ENCODE measurements around the gene ABCA1. TPM values are rescaled to one million over a fixed set of nuclear protein-coding genes. Genes with fewer than 3 reads are reported as not detected.
"Not testable (repeated sequence)": the region's sequence is repeated elsewhere in the genome, so short reads cannot be mapped to it uniquely, and the experiment has no call there.

ABCA1 gene
- total and polyA plus RNA-seq, 2 of the 13 experiments (the other 11 are each of a cell fraction or from before 2014, with no cell fraction given) = 26.8 to 63.8 TPM

- FAIRE-seq (no peak), ATAC-seq (no peak), DNase-seq (ENCODE audit: low spot score) (no peak)
- 2% methylated on average over 2 of the region's 2 CpGs for WGBS (ENCODE audit: low lambda C conversion rate)
- no peaks in the 10 kb centered on the region for H3K9me3 ChIP-seq (ENCODE audit: low read length)
- H3K79me2 ChIP-seq (ENCODE audit: insufficient read depth, low read length) = no peaks in the 10 kb centered on the region
- no peak overlapping the region for H2AFZ ChIP-seq (ENCODE audit: low read length)
- ChIA-PET CTCF (ENCODE audit: low intra/inter-chr PET ratio, low total read pairs) (no interaction called here), POLR2A (interaction anchor here (1.1 to 1.5 kb wide), 2 partner anchors 33 to 99 kb away, joined by 4 to 8 read pairs; partner anchors contain the start of gene ABCA1)
- no peaks in the 10 kb centered on the region for H4K20me1 ChIP-seq (ENCODE audit: insufficient read depth, low read length)
- intact Hi-C loops (cut with micrococcal nuclease; ENCODE audit: unreplicated experiment) (no loop called here), in situ Hi-C loops (cut with HindIII; ENCODE audit: extremely low pct_ligation_motif_present, low pct_unique_long_range_greater_than_20kb) (no loop called here)
- no peak overlapping the region for H3K4me3 ChIP-seq (replicated peaks in 1 of 3; ENCODE audit: insufficient read depth in 1 of 3, low read depth in 2 of 3, low read length in 3 of 3)
- TF ChIP-seq SIX4 (CRISPR knock-in tag; IDR thresholded peaks at IDR 0.05) (no peak), ZNF343 (CRISPR knock-in tag; IDR thresholded peaks at IDR 0.05) (no peak), MAX (IDR thresholded peaks at IDR 0.05) (no peak), ZFY (CRISPR knock-in tag; IDR thresholded peaks at IDR 0.05) (no peak), TARDBP (CRISPR knock-in tag; IDR thresholded peaks at IDR 0.05) (no peak), BHLHE40 (IDR thresholded peaks at IDR 0.05; ENCODE audit: low read length) (no peak)
- no peak overlapping the region for H3K9ac ChIP-seq (ENCODE audit: insufficient read depth, low read depth, low read length)
- BruUV-seq (replicated peaks) = no TSS peak
- H3K27ac ChIP-seq (ENCODE audit: extremely low read length, insufficient read depth, low read length) = no peak overlapping the region
- no peaks in the 10 kb centered on the region for H3K36me3 ChIP-seq (replicated peaks in 1 of 2; ENCODE audit: control insufficient read depth in 1 of 2, insufficient read depth in 2 of 2, low read length in 2 of 2)
- peaks cover 0 to 5% of the 10 kb centered on the region in 2 experiments; a peak in 1 of 5 replicates for H3K27me3 ChIP-seq (ENCODE audit: control insufficient read depth in 1 of 2, insufficient read depth in 2 of 2, low read length in 2 of 2)
- H3K4me1 ChIP-seq (ENCODE audit: insufficient read depth, low read length) = peaks cover 32% of the 10 kb centered on the region
- no peak overlapping the region for H3K4me2 ChIP-seq (ENCODE audit: low read depth, low read length)
Observed at GRCh38 chr9:104960662-104961061, 32.7 kb upstream of the ABCA1 start.

GRCh38 chr9:104958751-104959150 lies 30.8 kb upstream of the ABCA1 start:
- H3K27ac ChIP-seq (ENCODE audit: extremely low read length, insufficient read depth, low read length) = no peak overlapping the region
- BruUV-seq (replicated peaks) = no TSS peak
- 2% methylated on average over 1 of the region's 1 CpG for whole genome bisulfite sequencing (ENCODE audit: low lambda C conversion rate)
- FAIRE-seq (no peak), ATAC-seq (no peak), DNase-seq (ENCODE audit: low spot score) (no peak)
- no peaks in the 10 kb centered on the region for H3K36me3 ChIP-seq (replicated peaks in 1 of 2; ENCODE audit: control insufficient read depth in 1 of 2, insufficient read depth in 2 of 2, low read length in 2 of 2)
- H3K9me3 ChIP-seq (ENCODE audit: low read length) = no peaks in the 10 kb centered on the region
- POLR2A ChIA-PET = no interaction called here
- no peak overlapping the region for H3K9ac ChIP-seq (ENCODE audit: insufficient read depth, low read depth, low read length)
- H3K27me3 ChIP-seq (ENCODE audit: control insufficient read depth in 1 of 2, insufficient read depth in 2 of 2, low read length in 2 of 2) = peaks cover 0 to 5% of the 10 kb centered on the region in 2 experiments; a peak in 1 of 5 replicates
- in situ Hi-C loops (cut with HindIII; ENCODE audit: extremely low pct_ligation_motif_present, low pct_unique_long_range_greater_than_20kb) = no loop called here
- peaks cover 32% of the 10 kb centered on the region for H3K4me1 ChIP-seq (ENCODE audit: insufficient read depth, low read length)
- H3K4me3 ChIP-seq (replicated peaks in 1 of 3; ENCODE audit: insufficient read depth in 1 of 3, low read depth in 2 of 3, low read length in 3 of 3) = no peak overlapping the region
- H2AFZ ChIP-seq (ENCODE audit: low read length) = no peak overlapping the region
- H4K20me1 ChIP-seq (ENCODE audit: insufficient read depth, low read length) = no peaks in the 10 kb centered on the region
- H3K4me2 ChIP-seq (ENCODE audit: low read depth, low read length) = no peak overlapping the region
- intact Hi-C loops (cut with micrococcal nuclease; ENCODE audit: unreplicated experiment) = no loop called here
- no peak for TF ChIP-seq ZNF317 (CRISPR knock-in tag; IDR thresholded peaks at IDR 0.05)
- no peak for TF ChIP-seq SRSF4 (IDR thresholded peaks at IDR 0.05; ENCODE audit: low read depth, low read length, poor library complexity, severe bottlenecking)
- no peak for TF ChIP-seq ZBTB43 (CRISPR knock-in tag; conservative IDR thresholded peaks at IDR 0.05)
- TF ChIP-seq NR2F1 (CRISPR knock-in tag; IDR thresholded peaks at IDR 0.05) = no peak
- no peak for TF ChIP-seq PHF5A (CRISPR knock-in tag; IDR thresholded peaks at IDR 0.05; ENCODE audit: low read depth, unreplicated experiment)
- TF ChIP-seq EHMT2 (IDR thresholded peaks at IDR 0.05; ENCODE audit: borderline replicate concordance, low read depth, low read length) = no peak
- no peaks in the 10 kb centered on the region for H3K79me2 ChIP-seq (ENCODE audit: insufficient read depth, low read length)
- CTCF ChIA-PET (ENCODE audit: low intra/inter-chr PET ratio, low total read pairs) = no interaction called here

- H3K27me3 ChIP-seq (ENCODE audit: control insufficient read depth in 1 of 2, insufficient read depth in 2 of 2, low read length in 2 of 2); DNase-seq (ENCODE audit: low spot score); H4K20me1 ChIP-seq (ENCODE audit: insufficient read depth, low read length); H3K9me3 ChIP-seq (ENCODE audit: low read length); H3K4me2 ChIP-seq (ENCODE audit: low read depth, low read length); H2AFZ ChIP-seq (ENCODE audit: low read length); CTCF ChIA-PET (ENCODE audit: low intra/inter-chr PET ratio, low total read pairs); H3K79me2 ChIP-seq (ENCODE audit: insufficient read depth, low read length); H3K27ac ChIP-seq (ENCODE audit: extremely low read length, insufficient read depth, low read length); in situ Hi-C loops (cut with HindIII; ENCODE audit: extremely low pct_ligation_motif_present, low pct_unique_long_range_greater_than_20kb); H3K36me3 ChIP-seq (replicated peaks in 1 of 2; ENCODE audit: control insufficient read depth in 1 of 2, insufficient read depth in 2 of 2, low read length in 2 of 2); BruUV-seq (replicated peaks); intact Hi-C loops (cut with micrococcal nuclease; ENCODE audit: unreplicated experiment); POLR2A ChIA-PET; ATAC-seq; FAIRE-seq; H3K9ac ChIP-seq (ENCODE audit: insufficient read depth, low read depth, low read length); H3K4me3 ChIP-seq (replicated peaks in 1 of 3; ENCODE audit: insufficient read depth in 1 of 3, low read depth in 2 of 3, low read length in 3 of 3): not testable (repeated sequence)
- 29% methylated on average over 4 of the region's 4 CpGs for WGBS (ENCODE audit: low lambda C conversion rate)
- H3K4me1 ChIP-seq (ENCODE audit: insufficient read depth, low read length) = peaks cover 32% of the 10 kb centered on the region
Observed at GRCh38 chr9:104958006-104958405, 30.1 kb upstream of the ABCA1 start.
